Kidney glomerular epithelial cell (primary cell): ENCODE results near the gene SLC15A1.
A peak's percentile ranks its signal among the peaks of the same experiment; 100 is the strongest.

Source experiments
- DNase-seq: peaks from one replicate; lab custom pipeline; 2025; lab: John Stamatoyannopoulos, UW

The SLC15A1 gene

DNA sequence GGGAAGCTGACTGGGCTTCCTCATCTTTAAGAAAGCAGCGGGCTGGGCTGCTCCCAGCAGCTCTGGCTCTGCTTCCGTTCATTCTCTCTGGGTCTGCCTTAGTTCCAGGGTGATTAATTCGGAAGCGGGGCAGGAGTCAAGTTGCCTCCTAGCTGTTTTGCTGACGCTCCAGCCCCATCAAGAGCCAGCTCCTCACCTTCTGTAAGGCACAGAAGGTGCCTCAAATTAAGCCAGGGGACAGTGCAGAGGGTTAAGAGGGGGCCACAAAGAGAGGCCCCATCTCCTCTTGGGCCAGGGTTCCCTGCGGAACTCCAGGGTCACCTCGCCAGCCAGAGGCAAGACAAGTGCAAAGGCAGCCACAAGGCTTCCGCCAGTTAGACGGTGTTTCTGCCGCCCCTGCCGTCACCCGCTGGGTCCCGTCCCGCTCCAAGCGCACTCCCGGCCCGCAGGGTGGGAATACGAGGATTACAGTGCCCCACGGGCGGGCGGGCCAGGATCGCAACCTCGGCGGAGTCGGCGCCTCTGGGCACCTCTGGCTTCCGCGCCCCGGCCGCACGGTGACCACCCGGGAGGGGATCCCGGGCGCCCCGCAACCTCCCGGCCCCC, 508 bp downstream of the SLC15A1 start:
- peak; percentile 8 for DNase-seq

DNA sequence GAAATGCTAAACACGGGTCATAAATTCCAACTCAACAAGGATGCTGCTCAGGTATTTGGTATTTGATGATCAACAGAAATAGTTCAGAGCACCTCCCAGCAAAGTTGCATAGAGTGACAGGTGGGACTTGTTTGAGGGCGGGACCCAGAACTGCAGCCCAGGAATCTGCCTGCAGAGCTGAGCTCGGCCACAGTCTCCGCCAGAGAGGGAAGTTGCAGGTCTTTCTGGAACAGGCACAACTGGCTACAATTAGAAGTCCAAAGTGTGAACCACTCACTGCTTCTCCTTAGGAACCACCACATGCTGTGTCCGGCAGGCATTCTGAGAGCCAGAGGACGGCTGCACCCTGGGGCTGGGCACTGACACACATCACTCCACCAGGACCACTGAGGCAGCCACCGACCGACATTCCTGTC, 1.1 kb downstream of the SLC15A1 start:
- DNase-seq, result peak; percentile 56

DNA sequence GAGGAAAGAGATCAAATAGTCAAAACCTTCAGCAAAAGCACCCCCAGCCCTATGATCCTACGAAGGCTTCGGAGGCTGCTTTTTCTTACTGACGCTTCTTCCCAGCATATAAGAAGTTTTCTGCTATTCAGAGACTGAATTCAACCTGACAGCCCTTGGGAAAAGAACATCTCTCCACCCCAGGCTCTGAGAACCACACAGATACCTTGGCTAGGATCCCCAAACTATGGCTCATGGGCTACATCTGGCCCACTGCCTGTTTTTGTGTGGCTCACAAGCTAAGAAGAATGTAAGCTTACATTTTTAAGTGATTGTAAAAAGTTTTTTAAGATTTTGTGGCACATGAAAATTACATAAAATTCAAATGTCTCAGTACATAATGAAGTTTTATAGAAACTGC, 3.0 kb downstream of the SLC15A1 start:
- DNase-seq, result no peak

DNA sequence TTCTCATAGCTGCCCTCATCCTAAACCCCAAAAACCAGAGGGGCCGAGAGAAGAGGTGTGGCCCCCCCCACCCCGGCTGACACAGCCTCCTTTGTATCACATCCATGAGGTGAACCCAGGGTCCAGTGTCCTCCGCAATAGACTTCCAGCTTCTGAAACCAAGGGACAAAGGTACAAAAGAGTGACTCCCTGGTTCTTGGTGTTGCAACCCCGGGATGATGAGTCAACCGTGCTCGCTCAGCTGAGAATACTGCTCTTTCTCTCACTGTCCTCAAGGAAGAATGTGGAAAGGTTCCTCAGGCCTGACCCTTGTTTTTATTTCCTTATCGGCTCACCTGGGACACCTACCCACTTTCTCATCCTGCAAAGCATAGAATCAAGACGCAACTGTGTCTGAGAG, 5.5 kb downstream of the SLC15A1 start:
- peak; percentile 46 for DNase-seq

DNA sequence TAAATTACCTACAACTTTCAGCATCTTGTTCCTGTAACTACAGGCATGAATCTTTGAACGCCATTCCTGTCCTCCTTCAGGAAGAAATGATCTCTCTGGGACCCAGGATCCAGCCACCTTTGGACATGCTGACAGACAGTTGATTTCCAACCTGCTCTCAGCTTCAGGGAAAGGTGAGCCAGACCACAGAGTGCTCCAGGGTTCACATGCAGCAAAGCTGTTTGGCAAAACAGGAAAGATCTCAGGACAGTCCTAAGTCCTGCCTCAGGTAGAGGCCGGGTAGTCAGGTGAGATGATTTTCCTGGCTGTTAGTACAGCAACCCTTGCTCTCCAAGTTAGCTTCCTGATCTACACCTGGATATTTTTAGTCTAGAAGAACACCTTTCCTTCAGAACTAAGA, 9.1 kb downstream of the SLC15A1 start:
- DNase-seq, result no peak

DNA sequence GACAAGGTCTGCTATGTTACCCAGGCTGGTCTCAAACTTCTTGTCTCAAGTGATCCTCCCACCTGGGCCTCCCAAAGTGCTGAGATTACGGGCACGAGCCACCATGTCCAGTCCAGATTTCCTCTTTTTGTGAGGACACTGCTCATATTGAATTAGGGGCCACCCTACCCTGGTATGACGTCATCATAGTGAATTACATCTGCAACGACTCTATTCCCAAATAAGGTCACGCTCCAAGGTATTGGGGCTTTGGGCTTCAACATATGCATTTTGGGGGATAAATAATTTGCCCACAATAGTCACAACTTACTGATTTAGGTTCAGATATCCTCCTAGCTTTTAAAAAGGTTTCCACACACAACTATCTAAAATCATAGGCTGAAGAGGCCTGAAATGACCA, 9.5 kb downstream of the SLC15A1 start:
- DNase-seq, result no peak

DNA sequence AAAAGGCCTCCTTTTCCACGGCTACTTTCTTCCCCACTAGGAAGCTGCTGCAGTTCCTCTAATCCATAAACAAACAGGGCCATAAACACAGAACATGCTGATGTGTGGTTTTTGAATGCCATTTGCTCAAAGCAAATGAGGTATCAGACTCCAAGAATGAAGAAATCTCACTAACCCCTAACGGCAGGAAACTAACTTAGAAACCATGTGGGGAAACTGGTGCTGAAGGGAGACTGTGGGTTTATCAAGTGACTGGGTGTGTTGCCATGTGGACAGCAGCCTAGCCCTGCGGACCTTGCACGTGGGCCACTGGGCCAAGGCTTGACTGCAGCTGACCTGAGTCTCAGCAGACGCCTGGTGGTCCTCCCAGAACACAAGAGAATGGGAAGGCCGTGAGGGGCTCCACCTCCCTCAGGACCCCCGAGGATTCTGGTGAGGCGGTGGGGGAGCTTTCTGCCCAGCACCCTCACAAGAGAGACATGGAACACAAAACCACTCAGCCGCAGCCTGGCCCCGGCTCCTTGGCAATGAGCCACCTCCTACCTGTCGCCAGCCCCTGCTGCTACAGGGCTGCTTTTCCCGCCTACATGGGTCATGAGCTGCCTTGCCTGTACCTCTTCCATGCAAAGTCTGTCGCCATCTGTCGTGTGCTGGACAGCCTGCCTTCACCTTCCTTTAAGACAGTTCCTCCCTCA, 10.6 kb downstream of the SLC15A1 start:
- no peak for DNase-seq

DNA sequence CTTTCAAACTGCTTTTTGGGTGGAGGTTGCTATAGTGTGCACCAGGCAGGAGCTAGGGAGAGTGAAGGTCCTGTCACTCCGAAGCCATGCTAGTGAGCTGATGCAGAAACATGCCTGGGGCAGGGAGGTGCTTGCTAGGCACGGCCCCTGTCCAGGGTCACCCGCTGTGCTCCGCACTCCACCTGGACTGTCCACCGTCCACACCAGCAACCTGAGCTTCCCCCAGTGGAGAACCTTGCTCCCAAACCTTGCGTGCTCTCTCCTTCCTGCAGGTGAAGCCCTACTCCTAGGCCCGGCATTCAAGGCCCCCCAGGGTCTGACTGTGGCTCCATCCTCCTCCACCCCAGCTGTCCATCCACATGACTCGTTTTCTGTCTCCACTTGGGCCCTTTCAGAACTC, 12.3 kb downstream of the SLC15A1 start:
- DNase-seq, result no peak

DNA sequence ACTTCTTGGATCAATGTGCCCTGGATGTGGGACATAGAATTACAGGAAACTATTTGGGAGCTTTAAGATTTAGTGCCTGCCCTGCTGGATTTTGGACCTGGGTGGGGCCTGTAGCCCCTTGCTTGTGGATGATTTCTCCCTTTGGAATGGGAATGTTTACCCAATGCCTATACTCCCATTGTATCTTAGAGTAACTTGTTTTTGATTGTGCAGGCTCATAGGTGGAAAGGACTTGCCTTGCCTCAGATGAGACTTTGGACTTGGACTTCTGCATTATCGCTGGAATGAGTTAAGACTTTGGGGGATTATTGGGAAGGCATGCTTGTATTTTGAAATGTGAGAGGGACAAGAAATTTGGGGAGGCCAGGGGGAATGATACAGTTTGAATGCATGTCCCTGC, 13.5 kb downstream of the SLC15A1 start:
- no peak for DNase-seq

DNA sequence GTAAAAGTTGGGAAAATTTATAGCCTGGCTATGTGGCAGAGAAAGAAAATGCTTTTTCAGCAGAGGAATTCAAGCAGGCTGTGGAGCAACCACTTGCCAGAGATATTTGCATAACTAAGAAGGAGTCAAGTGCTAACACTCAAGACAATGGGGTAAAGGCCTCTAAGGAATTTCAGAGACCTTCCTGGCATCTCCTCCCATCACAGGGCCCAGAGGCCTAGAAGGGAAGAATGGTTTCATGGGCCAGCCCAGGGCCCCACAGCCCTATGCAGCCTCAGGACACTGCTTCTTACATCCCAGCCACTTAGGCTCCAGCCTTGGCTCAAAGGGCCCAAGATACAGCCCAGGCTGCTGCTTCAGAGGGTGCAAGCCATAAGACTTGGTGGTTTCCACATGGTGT, 14.3 kb downstream of the SLC15A1 start:
- DNase-seq, result no peak

DNA sequence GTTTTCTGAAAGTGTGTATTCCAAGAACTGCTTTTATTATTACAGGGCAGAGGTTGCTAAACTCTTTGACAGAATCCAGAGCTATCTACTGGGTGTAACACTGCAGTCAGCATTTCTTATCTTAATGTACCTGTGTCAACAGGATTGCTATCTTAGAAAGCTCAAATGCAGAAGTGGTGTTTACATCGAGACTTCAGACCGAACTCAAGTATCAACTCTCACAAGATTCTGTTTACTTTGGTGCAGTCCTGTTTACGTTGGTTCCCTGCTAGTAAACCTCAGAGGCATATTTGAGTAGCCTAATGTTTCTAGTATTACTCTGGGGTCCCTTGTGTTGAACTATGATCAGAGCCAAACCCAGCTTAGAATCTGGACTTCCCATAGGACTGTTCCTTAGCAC, 20.5 kb downstream of the SLC15A1 start:
- no peak for DNase-seq

DNA sequence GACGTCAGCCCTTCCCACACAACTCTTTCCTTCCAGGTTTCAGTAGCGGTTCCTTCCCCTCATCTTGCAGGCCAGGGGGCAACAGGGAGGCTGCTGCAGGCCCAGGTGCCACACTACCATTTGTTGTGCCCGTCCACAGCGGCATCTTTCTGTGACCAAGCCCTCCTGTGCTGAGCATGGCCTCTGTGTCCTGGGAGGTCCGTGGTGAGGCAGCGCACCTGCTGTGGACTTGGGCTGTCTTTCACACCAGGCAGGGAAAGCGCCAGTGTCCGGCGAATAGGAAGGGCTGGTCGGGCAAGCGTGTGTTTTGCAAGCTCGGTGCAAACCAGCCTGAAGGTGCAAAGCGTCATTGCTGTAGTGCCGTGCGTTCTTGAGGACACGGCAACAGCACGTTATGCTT, 21.4 kb downstream of the SLC15A1 start:
- DNase-seq, result no peak

DNA sequence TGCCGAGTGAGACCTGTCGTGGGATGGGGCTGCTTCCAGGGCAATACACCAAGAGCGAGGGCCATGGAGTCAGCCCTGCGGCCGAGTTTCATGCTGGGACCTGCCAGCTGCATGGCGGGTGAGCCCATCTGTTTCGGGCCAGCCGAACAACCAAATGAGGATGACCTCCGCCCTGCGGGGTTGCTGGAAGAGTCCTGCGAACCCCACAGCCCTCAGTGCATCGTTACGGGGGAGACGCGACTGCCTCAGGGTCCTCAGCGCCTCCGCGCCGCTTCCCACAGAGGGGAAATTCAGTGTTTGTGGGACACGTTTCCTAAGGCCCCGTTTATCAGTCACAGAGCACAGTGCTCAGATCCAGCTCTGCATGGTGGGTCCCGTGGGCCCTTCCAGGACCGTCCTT, 22.0 kb downstream of the SLC15A1 start:
- DNase-seq, result no peak

DNA sequence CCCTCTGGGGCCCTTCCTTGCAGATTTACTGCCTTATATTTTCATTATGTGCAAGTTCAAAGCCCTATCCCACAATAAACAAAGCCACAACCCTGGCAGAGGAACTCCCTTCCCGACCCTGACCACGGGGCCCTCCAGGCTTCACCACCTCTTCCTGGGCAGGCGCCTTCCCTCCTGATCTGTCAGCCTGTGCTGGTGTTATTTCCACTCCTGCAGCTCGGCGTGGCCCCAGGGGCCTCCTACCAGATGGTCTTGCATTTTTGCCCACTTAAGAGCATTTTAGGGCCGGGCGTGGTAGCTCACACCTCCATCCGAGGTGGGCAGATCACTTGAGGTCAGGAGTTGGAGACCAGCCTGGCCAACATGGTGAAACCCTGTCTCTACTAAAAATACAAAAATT, 22.8 kb downstream of the SLC15A1 start:
- DNase-seq, result no peak

DNA sequence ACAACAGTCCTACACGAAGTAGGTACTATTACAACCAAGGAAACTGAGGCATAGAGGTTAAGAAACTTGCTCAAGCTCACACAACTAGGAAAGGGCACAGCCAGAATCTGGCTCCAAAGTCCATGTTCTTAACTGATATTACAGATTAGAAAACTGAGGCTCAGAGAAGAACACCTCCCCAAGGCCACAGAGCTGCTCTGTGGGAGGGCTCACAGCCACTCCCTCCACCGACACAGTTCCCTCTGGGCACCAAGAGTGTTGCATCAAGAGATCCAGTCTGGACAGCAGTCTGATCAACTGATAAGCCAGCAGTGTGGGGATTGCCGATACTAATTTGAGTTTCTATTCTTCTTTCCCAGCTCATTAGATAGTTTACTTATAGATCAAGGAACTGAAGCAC, 29.5 kb downstream of the SLC15A1 start:
- no peak for DNase-seq

DNA sequence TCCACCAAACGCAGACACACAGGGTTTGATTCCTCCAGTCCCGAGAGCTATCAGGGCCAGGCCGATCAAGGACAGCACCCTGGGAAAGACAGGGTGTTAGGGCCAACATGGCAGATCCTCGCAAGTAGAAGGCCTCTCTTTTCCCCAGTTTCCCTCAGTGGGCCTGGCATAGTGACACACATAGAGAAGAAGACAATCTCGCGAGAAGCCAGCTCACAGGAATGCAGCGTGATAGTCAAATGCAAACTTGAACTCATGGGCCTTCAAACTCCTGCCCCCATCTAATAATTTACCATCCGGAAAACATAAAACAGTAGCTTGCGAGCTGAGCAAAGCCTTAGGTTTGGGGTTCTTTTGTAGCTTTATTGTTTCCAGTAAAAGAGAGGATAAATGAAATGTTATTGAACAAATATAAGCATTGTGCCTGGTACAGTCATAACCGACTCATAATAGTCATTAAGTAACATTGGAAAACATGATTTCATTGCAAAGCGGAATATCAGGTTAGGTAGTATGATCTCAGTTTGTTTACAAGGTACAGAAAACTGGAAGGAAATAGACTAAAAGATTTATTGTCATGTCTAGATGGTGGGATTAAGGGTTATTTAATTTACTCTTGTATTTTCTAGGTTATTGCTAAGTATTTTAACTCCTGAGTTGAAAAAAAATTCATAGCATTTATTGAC, 30.5 kb downstream of the SLC15A1 start:
- no peak for DNase-seq

DNA sequence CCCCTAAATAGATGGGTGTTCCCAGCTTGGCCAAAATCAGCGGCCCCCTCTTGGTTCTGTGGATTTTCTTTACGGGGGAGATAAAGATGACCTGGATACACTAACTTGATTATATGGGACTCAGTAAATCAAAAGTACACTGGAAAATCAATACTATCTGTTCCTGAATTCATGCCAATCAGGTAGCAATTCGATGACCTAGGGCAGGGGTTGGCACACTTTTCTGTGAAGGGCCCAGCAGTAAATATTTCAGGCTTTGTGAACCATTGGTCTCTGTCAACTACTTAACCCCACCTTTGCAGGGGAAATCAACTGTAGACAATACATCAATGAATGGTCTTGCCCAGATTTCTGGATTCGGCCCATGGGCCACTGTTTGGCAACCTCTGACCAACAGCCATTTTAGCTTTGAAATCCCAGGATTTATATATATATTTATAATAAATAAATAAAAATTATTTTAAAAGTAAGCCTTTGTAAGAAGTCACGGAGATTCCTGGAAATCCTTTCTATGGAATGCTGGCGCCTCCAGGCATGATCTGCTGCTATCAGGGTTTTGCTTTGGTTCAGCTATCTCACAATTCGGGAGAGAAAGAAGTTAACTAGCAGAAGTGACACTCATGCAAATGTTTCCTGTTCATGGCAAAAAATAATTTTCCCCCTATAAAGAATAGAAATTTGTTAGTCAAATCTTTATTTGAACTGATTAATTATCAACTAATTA, 32.8 kb downstream of the SLC15A1 start:
- DNase-seq, result no peak

DNA sequence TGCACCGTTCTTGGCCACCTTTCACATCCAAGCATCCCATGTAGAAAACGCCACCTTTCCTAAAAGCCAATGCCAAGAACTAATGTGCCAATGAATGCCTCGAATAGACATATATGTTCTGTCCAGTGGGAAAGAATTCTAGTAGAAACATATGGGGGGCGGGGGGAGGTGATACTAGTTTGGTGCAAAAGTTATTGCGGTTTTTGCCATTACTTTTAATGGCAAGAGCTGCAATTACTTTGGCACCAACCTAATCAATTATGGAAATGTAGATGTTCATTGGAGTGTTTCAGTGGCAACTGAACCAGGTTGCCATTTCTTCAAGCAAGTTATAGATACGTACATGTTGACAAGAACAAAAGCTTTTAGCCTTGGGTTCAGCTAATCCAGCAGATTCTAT, 34.6 kb downstream of the SLC15A1 start:
- no peak for DNase-seq

DNA sequence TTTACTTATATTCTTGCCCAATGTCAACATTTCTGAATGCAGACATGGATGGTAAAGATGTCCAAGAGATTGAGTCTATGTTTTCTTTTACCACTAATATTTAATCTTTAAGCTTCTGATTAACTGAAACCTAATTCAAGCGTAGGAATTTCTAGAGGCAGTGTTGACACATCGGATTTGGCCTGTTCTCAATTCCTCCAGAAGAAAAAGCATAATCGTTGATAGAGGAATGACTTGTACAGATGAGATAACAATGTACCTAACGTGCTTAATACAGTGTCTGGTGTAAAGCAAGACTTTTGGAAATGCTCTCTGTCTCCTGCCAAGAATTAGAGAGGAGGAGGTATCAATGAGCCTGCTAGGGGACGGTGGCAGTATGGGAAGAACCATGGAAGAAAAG, 35.2 kb downstream of the SLC15A1 start:
- DNase-seq, result peak; percentile 72

DNA sequence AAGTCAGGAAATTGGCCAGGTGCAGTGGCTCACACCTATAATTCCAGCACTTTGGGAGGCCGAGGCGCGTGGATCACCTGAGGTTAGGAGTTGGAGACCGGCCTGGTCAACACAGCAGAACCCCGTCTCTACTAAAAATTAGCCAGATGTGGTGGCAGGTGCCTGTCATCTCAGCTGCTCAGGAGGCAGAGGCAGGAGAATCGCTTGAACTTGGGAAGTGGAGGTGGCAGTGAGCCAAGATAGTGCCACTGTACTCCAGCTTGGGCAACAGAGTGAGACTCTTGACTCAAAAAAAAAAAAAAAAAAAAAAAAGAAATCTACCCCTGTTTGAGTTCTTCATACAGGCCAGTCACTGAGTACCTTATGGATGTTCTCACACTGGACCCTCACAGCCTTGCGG, 42.0 kb downstream of the SLC15A1 start:
- DNase-seq, result no peak

DNA sequence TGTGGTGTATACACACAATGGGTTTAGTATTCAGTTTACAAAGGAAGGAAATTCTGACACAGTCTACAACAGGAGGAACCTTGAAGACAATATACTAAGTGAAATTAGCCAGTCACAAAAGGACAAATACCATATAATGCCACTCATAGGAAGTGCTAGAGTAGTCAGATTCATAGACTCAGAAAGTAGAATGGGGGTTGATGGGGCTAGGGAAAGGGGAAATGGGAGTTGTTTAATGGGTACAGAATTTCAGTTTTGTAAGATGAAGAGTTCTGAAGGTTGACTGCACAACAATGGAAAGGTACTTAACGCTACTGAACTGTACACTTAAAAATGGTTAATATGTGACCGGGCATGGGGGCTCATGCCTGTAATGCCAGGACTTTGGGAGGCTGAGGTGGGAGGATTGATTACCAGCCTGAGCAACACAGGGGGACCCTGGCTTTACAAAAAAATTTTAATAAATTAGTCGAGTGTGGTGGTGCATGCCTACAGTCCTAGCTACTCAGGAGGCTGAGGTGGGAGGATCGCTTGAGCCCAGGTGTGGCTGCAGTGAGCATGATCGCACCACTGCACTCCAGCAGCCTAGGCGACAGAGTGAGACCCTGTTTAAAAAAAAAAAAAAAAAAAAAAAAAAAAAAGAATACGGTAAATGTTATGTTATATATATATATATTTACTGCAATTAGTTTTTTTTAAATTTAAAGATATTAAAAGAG, 45.0 kb downstream of the SLC15A1 start:
- DNase-seq, result no peak

DNA sequence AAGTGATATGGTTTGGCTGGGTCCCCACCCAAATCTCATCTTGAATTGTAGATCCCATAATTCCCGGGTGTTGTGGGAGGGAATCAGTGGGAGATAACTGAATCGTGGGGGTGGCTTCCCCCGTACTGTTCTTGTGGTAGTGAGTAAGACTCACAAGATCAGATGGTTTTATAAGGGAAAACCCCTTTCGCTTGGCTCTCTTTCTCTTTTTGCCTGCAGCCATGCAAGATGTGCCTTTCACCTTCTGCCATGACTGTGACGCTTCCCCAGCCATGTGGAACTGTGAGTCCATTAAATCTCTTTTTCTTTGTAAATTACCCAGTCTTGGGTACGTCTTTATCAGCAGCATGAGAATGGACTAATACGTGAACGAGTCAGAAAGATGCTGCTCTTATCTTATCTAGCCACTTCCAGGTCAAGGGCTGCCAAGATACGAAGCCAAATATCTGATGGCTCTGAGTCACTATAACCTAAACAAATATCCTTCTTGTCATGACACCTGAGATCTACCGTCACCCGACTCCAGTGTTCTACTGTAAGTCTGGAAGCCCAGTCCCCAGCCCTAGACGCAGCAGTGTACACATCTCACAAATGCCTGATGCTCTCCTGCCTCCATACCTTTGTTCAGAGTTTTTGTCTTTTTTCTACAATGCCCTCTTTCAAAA, 45.9 kb downstream of the SLC15A1 start:
- DNase-seq, result peak; percentile 65
